SU-DHL-6 (cell line): ENCODE results near the gene LIN52.
"Not testable (repeated sequence)": the region's sequence is repeated elsewhere in the genome, so short reads cannot be mapped to it uniquely, and the experiment has no call there.

Experiments used
- EZH2phosphoT487 ChIP-seq: fragments of 200-600 bp; sonication (generic), shearing (Covaris generic); conservative IDR thresholded peaks from 2 replicates; pipeline ENCODE4 v1.6.1; 2018; ENCODE audit warnings: mild to moderate bottlenecking, antibody characterized with exemption, low read length, moderate library complexity, mixed read lengths
- TF ChIP-seq, protein P1 (sequence below): fragments of 200-600 bp; sonication (generic); IDR thresholded peaks from one replicate; pipeline ENCODE4 v1.5.1; 2017; ENCODE audit warnings: antibody characterized with exemption, mild to moderate bottlenecking, low read length, moderate library complexity; ENCODE audit not compliant: insufficient read depth, poor library complexity, severe bottlenecking

DNA sequence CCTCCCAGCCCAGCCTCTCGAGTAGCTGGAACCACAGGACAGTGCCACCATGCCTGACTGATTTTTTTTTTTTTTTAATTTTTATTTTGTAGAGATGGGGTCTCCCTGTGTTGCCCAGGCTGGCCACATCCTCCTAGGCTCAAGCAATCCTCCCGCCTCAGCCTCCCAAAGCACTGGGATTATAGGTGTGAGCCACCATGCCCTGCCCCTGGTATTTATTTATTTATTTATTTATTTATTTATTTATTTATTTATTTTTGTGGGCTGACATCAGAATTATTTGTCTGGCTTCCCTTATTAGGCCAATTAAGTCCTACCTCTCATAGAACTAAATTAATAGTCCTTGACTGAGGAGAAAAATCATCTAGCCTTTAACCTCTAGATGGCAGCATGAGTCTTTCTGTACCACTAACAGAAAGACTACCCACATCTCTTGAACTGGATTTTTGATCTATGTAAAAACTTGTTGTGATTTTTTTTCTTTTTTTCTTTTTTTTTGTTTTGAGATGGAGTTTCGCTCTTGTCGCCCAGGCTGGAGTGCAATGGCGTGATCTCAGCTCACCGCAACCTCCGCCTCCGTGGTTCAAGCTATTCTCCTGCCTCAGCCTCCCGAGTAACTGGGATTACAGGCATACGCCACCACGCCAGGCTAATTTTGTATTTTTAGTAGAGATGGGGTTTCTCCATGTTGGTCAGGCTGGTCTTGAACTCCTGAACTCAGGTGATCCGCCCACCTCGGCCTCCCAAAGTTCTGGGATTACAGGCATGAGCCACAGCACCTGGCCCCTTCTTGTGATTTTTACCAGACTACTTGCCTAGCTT is 26.9 kb downstream of the LIN52 start:
- TF ChIP-seq, protein P1, sequence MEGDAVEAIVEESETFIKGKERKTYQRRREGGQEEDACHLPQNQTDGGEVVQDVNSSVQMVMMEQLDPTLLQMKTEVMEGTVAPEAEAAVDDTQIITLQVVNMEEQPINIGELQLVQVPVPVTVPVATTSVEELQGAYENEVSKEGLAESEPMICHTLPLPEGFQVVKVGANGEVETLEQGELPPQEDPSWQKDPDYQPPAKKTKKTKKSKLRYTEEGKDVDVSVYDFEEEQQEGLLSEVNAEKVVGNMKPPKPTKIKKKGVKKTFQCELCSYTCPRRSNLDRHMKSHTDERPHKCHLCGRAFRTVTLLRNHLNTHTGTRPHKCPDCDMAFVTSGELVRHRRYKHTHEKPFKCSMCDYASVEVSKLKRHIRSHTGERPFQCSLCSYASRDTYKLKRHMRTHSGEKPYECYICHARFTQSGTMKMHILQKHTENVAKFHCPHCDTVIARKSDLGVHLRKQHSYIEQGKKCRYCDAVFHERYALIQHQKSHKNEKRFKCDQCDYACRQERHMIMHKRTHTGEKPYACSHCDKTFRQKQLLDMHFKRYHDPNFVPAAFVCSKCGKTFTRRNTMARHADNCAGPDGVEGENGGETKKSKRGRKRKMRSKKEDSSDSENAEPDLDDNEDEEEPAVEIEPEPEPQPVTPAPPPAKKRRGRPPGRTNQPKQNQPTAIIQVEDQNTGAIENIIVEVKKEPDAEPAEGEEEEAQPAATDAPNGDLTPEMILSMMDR, result peak; percentile 25
- not testable (repeated sequence) for TF ChIP-seq EZH2phosphoT487
